ENCODE data around the gene OTUD5.

GRCh38 chrX:48902135-48902534 lies 55.3 kb downstream of the OTUD5 start:
- no peak for TF ChIP-seq EZH2 (IDR thresholded peaks at IDR 0.05; ENCODE audit: borderline replicate concordance, low read length)
- TF ChIP-seq, protein P1, sequence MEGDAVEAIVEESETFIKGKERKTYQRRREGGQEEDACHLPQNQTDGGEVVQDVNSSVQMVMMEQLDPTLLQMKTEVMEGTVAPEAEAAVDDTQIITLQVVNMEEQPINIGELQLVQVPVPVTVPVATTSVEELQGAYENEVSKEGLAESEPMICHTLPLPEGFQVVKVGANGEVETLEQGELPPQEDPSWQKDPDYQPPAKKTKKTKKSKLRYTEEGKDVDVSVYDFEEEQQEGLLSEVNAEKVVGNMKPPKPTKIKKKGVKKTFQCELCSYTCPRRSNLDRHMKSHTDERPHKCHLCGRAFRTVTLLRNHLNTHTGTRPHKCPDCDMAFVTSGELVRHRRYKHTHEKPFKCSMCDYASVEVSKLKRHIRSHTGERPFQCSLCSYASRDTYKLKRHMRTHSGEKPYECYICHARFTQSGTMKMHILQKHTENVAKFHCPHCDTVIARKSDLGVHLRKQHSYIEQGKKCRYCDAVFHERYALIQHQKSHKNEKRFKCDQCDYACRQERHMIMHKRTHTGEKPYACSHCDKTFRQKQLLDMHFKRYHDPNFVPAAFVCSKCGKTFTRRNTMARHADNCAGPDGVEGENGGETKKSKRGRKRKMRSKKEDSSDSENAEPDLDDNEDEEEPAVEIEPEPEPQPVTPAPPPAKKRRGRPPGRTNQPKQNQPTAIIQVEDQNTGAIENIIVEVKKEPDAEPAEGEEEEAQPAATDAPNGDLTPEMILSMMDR (IDR thresholded peaks at IDR 0.05; ENCODE audit: low read length): no peak
